ENCODE results near the gene CHMP4B.

DNA sequence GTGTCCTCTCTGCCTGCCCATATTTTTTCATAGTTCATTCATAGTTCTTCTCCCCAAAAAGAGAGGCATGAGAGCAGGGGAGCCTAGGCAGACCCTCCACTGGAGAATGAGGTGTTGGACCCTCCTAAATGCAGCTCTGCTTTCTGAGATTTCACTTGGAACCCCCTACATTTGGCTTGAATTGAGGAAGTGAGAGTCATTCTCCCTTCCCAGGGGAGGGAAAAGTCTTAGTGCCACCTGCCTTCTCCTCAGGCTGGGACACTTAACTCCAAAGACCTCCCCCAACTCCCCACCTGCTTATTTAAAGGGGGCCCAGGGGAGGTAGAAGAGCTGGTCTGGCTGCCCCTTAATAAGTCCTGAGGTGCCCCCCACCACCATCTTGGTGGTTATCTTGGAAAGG, 78.2 kb downstream of the CHMP4B start:
- TF ChIP-seq CTCF (conservative IDR thresholded peaks at IDR 0.05) (no peak), ZFX (IDR thresholded peaks at IDR 0.05) (no peak)
